ENCODE data around the gene FBXO46.
"Not testable (repeated sequence)": the region's sequence is repeated elsewhere in the genome, so short reads cannot be mapped to it uniquely, and the experiment has no call there.

FBXO46 gene

DNA sequence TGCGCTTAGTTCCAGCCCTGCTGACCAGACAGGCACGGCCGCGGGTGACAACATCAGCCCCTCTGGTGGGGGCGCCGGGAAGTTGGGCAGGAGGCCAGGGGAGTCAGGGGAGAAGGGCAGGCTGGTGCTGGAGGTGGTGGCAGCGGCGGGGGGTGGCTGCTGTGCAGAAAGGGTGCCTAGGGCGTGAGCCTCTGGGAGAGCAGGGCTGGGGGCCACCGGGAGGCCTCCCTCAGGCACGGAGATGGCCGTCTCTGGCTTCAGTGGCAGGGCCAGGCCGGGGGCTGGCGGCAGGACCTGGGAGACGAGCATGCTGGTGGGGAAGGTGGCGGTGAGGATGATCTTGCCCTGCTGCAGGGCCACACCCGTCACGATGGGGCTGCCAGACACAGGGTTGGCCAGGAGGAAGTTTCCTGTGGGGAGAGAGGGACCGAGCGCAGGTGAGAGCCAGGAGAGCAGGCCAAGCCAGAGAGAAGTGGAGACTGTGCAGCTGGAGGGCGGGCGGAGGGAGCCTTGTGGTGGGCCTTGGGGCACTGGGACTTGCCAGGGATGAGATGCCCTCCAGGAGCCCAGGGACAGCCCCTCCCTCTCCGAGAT, 35.1 kb upstream of the FBXO46 start:
- DNase-seq: no peak

DNA sequence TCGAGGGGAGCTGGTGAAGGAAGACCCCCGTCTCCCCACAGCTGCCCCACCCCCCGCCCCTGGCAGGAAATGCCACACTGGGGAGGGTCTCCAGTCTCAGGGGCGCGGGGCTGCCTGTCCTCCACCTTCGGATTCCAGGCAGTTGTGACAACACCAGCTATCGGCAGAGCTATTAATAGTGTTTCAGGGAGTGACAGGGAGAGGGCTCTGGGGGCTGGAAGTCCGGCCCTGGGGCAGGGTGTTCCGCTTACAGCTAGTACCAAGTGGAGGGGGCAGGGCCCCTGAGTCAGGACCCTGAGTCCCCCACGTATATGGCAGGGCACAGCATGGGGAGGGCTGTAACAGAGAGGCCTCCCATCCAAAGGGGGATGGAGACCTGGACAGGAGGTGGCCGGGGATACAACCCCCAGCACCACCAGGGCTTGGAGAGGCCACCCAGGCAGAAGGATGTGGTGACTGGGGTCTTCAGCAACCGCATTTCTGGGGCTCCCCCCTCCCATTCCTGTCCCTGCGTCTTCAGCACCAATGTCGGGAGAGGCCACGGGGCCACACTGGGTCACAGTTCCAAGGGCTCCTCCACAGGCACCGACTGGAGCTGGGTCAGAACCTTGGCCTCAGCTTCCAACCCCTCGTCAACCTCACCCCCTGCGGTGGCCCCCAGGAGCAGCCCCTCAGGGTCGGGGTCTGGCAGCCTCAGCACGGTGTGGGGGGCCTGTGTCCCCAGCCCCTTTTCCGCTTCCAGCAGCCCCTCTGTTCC, 34.4 kb upstream of the FBXO46 start:
- DNase-seq: no peak

DNA sequence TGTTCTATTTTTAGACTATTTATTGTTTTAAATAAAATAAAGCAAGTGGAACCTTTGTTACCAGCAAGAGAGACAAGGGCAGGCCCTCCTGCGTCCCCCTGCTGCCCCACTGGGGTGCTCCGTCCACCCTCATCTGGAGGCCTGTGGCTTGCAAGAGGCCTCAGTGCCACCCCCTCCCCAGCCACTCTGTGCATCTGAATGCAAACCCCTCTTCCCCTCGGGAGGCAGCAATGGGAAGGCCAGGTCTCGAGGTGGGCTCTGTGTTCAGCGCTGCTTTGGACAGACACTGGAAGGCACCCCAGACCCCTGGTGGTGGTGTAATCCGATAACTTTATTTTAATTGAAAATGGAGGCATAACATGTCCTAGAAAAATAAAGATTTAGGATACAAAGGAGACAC, 33.8 kb upstream of the FBXO46 start:
- no peak for DNase-seq

DNA sequence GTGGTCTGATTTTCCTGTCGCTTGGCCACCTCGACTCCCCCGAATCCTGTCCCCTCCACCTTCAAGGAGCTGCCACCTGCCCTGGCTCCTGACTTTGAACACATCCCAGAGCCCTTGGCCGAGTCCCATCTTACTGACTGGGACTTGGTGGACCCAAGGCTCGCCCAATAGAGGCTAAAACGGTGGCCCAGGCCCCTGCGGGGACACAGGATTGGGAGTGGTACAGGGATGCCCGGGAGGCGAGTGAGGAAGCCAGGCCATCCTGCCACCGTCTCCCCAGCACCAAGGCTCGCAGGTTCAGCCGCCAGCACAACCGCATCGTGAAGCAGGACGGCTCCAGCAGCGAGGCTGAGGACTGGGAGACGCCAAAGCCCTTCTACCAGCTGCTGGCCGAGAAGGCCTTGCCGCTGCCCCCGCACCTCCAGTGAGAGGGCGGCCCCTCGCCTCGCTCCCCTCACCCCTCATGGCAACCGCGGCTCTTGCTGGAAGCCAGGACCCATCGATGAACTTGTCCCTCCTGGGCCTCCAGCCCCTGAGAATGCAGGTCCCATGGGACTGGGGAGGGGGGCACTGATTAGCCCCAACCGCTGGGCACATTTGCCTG, 33.1 kb upstream of the FBXO46 start:
- DNase-seq: no peak

DNA sequence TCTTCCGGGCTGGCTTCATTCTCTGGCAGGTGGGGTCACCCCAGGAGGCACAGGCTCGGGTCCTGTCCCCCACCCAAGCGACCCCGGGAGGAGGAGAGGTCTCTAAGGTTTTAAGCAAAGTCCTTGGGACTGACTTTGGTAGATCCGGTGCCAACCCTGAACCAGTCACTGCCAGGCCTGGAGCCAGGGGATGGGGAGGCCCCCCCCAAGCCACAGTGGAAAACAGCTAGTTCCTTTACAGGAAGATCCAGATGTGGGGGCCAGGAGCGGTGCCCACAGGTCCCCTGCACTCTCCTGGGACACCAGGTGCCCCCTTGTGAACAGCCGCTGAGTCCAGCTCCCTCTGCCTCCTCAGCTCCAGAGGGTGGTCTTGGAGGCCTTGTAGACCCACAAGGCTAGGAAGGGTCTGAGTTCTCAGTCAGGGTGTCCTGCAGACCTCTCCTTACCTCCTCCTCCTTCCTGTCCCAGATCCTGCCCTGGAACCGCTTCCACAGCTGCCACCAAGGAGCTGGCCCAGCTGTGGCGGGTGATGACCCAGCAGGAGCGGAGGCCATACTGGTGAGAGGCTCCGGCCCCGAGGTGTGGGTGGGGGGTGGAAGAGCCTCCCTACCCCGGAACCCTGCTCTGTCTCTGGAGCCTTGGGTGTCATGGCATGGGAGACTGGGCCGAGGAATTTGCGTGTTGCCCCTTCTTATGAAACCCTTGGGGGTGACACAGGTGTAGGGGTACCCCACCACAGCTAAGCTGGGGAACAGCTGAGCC, 32.4 kb upstream of the FBXO46 start:
- DNase-seq: no peak

DNA sequence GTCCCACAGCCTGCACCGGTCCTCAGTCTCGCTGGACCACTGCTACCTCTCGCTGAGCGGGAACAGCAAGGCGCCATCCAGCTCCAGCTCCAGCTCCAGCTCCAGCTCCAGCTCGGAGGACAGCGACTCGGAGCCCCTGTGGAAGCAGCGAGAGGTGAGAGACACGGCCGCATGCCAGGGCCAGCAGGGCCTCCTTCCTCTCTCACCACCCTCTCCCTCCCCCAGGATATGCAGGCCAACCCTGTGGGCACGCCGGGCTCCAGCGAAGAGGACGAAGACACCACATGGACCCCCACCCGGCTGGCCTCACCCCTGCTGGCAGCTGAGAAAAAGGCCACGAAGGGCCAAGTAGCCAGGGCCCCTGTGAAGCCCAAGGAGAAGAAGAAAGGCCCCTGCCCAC, 31.0 kb upstream of the FBXO46 start:
- no peak for DNase-seq

DNA sequence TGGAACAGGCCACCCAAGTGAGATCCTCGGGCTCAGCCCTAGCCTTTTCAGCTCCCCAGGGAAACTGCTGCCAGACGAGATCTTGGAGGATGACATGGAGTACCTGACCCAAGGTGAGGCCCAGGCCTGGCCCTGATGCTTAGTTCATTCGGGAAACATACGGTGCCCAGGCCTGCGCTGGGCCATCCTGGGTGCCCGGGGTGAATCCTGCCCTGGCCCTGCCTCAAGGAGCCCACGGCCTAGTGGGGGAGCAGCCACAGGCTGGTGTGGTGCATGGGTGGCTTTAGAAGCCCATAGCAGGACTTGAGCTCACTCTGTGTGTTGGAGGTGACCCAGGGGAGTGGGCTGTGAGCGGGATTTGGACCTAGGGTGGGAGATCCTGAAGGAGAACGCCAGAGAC, 28.2 kb upstream of the FBXO46 start:
- no peak for DNase-seq

DNA sequence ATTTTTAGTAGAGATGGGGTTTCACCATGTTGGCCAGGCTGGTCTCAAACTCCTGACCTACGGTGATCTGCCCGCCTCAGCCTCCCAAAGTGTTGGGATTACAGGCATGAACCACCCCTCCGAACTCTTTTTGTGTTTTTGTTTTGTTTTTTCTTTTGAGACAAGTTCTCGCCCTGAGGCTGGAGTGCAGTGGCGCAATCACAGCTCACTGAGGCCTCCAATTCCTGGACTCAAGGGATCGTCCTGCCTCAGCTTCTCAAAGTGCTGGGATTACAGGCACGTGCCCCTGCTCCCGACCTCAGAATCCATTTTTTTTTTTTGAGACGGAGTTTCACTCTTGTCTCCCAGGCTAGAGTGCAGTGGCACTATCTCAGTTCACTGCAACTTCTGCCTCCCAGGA, 27.0 kb upstream of the FBXO46 start:
- no peak for DNase-seq

DNA sequence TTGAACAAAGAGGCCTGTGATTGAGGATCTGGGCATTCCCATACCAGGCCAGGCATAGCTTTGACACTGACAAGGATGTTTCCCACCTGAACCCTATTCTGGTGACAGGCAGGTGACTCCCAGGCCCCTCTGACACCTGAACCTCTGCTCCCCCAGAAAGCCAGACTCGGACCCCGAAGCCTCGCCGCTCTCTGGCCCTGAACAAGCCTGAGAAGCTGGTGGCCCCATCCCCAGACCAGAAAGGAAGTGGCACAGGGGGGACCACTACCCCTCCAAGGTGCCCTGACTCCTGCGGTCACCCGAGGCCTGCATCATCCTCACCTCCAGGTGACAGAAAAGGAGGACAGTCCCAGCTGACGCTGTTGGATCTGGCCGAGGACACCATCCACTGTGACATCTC, 23.6 kb upstream of the FBXO46 start:
- DNase-seq: no peak

DNA sequence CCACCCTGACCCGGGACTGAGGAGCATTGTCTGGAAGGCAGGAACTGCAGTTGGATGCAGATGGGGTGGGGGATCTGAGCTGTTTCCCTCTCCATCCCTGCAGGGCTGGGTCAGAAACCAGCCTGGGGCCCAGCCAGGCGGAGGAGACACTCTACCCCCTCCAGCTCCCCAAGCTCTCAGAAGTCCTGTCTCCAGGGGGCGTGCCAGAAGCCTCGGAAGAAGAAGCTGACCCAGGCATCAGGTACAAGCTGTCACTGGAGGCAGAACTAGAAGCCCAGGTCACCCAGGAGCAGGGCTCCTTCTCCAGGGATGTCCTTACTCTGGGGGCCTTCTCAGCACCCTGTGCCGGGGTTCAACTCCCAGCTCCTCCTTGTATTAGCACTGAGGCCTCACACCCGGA, 22.9 kb upstream of the FBXO46 start:
- DNase-seq: no peak

DNA sequence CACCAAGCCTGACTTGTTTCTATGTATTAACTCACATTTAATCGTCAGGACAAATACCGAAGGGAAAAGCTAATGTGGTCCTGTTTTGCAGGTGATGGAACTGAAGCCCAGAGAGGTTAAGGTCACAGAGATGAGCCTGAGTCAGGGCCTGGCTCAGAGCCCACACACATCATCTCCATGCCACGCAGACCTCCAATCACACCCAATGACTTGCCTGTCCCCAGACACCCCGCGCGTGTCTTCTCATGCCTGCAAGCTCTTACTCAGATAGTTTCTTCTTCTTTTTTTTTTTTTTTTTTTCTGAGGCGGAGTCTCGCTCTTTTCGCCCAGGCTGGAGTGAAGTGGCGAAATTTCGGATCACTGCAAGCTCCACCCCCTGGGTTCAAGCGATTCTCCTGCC, 21.9 kb upstream of the FBXO46 start:
- DNase-seq: no peak

DNA sequence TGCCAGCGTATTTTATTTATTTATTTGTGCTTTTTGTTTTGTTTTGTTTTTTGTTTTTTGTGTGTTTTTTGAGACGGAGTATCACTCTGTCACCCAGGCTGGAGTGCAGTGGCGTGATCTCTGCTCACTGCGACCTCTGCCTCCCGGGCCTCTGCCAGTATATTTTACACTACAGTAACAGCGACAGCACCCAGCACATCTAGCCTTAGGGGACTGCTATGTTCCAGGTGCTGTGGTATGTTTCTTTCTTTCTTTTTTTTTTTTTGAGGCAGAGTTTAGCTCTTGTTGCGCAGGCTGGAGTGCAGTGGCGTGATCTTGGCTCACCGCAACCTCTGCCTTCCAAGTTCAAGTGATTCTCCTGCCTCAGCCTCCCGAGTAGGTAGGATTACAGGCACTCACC, 20.8 kb upstream of the FBXO46 start:
- DNase-seq: not testable (repeated sequence)

DNA sequence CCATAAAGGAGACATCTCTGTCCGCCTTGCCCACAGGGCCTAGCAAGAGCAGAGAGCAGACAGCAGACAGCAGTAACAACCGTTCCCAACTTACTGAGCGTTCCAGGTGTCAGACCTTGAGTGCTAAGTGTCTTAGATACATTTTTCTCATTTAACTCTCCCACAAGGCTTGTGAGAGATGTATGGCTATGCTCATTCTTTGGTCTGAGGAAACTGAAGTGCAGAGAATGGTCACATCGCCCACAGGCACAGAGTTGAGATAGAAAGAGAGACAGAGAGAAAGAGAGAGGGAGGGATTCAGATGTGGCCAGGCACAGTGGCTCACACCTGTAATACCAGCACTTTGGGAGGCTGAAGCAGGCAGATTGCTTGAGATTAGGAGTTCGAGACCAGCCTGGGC, 16.8 kb upstream of the FBXO46 start:
- DNase-seq: no peak

DNA sequence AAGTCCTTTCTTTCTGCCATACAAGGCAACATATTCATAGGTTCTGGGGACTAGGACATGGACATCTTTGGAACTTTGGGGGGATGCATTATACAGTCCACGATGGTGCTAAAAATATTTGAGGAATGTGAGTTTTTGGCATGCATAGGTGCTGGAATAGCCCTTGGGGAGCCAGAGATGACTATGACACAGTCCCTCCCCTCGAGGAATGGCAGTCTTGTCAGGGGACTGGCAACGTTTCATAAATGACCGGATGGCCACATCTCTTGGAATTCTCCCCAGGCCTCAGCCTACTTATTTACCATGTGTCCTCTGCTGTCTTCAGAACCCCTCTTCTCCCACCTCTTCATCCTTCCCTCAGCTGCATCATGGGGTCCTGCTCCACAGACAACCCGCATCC, 16.2 kb upstream of the FBXO46 start:
- DNase-seq: no peak

DNA sequence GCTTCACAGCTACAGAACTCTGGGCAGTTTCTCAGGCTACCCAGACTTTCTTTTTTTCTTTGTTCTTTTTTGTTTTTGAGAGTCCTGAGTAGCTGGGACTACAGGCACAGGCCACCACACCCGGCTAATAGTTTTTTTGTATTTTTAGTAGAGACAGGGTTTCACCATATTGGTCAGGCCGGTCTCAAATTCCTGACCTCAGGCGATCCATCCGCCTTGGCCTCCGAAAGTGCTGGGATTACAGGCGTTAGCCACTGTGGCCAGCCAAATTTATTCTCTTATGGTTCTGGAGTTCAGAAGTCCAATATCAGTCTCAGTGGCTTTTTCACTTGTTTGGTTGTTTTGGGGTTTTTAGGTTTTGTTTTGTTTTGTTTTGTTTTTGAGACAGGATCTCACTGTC, 14.9 kb upstream of the FBXO46 start:
- no peak for DNase-seq

DNA sequence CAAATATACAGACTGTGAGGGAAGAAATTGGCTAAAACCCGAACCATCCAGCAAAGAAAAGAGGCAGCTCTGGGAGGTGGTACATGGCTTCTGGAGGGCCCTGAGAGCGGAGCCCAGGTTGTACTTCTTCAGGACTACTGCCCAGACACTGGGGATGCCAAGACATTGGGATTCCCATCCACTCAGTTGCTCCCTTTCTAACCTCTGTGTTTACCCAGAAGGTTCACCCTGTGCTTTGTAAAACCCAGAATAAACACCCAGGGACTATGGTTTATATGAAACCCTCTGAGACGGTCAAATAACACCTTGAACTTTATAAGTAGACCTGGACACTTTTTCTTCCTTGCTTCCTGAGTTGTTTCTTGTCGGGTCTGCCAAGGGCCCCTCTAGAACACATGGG, 12.3 kb upstream of the FBXO46 start:
- DNase-seq: no peak

DNA sequence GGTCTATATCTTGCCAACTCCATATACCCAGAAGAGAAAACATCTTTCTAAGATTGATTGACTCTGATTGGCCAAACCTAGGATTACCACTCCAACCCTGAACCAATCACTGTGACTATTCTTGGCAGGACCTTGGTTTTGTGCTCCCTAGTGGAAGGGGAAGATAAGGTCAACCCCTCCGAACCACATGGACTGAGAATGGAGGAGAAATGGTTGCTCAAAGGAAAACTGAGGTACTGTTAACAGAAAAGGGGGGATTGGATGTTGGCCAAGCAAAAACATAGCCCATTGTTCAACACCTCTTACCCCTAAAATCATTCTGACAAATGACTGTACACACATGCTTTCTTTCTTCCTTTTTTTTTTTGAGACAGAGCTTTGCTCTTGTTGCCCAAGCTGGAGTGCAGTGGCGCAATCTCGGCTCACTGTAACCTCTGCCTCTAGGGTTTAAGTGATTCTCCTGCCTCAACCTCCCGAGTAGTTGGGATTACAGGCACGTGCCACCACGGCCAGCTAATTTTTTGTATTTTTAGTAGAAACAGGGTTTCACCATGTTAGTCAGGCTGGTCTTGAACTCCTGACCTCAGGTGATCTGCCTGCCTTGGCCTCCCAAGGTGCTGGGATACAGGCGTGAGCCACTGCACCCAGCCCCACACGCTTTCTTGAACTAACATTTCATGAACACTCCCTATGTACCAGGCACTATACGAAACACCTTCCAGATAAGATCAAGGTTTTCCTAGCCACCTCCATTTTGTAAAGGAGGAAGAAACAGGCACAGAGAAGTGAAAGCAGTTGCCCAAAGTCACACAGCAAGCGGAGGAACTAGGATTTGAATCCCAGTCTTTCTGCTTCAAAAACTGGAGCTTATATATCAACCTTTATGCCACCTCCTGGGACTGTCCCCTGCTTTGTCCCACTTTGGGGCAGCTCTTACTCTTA, 9.1 kb upstream of the FBXO46 start:
- DNase-seq: no peak

DNA sequence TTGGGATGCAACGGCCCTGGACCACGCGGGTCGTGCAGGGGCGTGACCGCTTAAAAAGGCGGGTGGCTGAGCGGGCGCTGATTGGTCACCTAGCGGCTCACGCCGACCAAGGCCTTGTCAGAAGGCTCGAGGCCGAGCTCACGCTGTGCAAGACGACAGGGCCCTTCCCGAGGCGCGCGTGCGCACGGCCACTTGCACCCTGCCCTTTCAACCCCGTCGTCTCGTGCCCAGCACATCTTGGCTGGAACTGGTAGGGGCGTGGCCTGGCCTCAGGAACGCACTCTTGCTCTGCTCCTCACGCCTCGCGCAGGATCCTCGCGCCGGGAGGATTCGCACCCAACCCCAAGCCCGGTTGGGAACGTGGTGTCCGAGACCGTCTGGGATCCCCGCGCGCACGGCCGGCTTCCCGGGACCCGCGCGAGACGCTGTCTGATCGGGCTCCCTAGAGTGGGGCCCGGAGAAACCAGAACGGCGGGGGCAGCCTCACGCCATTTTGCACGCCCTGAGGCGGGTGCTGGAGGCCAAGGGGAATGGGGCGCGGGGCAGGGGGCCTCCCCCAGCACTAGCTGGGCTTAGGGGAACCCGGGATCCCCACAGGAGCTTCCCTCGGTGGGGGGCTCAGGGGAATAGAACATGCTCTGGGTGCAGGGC, 2.6 kb upstream of the FBXO46 start, which contains the start of gene MEIOSIN:
Gene MEIOSIN (plus strand): TSS at position 280 of the 651 bp plus-strand sequence. CDS start 1,938 bp downstream, outside the sequence.
- no peak for DNase-seq

DNA sequence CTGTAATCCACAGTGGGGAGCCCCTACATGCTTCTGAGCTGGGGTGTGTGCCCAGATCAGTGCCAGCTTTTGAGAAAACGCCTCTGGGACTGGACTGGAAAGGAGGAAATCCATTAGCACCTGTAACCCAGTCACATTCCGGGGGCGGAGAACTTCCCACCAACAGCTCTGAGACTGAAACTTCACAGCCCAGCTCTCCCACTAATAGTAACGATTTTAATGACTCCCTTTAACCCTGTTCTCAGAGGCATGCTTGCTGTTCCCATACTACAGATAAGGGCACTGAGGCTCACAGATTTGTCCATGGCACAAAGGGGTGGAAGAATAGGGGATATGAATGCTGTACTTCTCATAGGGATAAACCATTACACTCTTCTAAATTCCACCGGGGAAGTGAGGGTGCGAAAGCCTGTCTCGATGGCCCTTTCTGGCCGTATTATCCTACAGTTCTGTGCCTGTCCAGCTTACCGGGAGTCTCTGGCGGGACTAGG, 851 bp downstream of the FBXO46 start:
- peak; percentile 12 for DNase-seq

DNA sequence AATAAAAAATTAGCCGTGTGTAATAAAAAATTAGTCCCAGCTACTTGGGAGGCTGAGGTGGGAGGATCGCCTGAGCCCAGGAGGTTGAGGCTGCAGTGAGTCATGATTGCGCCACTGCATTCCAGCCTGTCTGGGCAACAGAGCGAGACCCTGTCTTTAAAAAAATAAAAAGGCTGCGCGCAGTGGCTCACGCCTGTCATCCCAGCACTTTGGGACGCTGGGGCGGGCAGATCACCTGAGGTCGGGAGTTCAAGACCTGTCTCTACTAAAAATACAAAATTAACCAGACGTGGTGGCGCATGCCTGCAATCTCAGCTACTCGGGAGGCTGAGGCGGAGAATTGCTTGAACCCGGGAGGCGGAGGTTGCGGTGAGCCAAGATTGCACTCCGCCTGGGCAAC, 2.0 kb downstream of the FBXO46 start:
- DNase-seq: not testable (repeated sequence)

DNA sequence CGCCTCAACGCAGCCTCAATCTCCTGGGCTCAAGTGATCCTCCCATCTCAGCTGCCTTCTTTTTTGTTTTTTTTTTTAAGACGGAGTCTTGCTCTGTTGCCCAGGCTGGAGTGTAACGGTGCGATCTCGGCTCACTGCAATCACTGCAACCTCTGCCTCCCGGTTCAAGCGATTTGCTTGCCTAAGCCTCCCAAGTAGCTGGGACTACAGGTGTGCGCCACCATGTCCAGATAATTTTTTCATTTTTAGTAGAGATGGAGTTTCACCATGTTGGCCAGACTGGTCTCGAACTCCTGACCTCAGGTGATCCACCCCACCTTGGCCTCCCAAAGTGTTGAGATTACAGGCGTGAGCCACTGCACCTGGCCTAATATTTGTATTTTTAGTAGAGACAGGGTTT, 10.6 kb downstream of the FBXO46 start:
- DNase-seq: not testable (repeated sequence)
